Endothelial cell of hepatic sinusoid (primary cell): ENCODE data around the gene ENTHD1.
"Not testable (repeated sequence)": the region's sequence is repeated elsewhere in the genome, so short reads cannot be mapped to it uniquely, and the experiment has no call there.

Experiments used
- in situ Hi-C: cut with HindIII; loops from 2 replicates; pipeline ENCODE4 v1.10.0; 2017; ENCODE audit warnings: low sequenced_read_pairs

ENTHD1 gene

GRCh38 chr22:39925909-39926679, 32.5 kb upstream of the ENTHD1 start:
- in situ Hi-C loops: no loop called here

GRCh38 chr22:39925273-39925672, 31.7 kb upstream of the ENTHD1 start:
- in situ Hi-C loops: no loop called here

- in situ Hi-C loops: loop anchor here (5.0 kb wide), 3 partner anchors 48 to 98 kb away; no protein-coding TSS in a partner anchor
Measured at GRCh38 chr22:39924286-39924685, 30.7 kb upstream of the ENTHD1 start.

GRCh38 chr22:39923696-39924095, 30.1 kb upstream of the ENTHD1 start:
- in situ Hi-C loops: loop anchor here (5.0 kb wide), 3 partner anchors 49 to 99 kb away; no protein-coding TSS in a partner anchor

GRCh38 chr22:39920134-39920743, 26.7 kb upstream of the ENTHD1 start:
- in situ Hi-C loops: loop anchor here (5.0 kb wide), 3 partner anchors 52 to 102 kb away; no protein-coding TSS in a partner anchor

- in situ Hi-C loops: no loop called here
Measured at GRCh38 chr22:39917776-39918495, 24.4 kb upstream of the ENTHD1 start.

GRCh38 chr22:39917197-39917643, 23.7 kb upstream of the ENTHD1 start:
- in situ Hi-C loops: no loop called here

GRCh38 chr22:39916496-39916895, 22.9 kb upstream of the ENTHD1 start:
- in situ Hi-C loops: no loop called here

- in situ Hi-C loops: no loop called here
Measured at GRCh38 chr22:39915295-39915726, 21.8 kb upstream of the ENTHD1 start.

GRCh38 chr22:39914584-39914983, 21.0 kb upstream of the ENTHD1 start:
- in situ Hi-C loops: no loop called here

- in situ Hi-C loops: no loop called here
Measured at GRCh38 chr22:39913886-39914285, 20.3 kb upstream of the ENTHD1 start.

- in situ Hi-C loops: no loop called here
Measured at GRCh38 chr22:39913321-39913720, 19.8 kb upstream of the ENTHD1 start.

- in situ Hi-C loops: no loop called here
Measured at GRCh38 chr22:39910876-39911613, 17.5 kb upstream of the ENTHD1 start.

- in situ Hi-C loops: no loop called here
Measured at GRCh38 chr22:39908737-39909136, 15.2 kb upstream of the ENTHD1 start.

- in situ Hi-C loops: no loop called here
Measured at GRCh38 chr22:39908136-39908535, 14.6 kb upstream of the ENTHD1 start.

GRCh38 chr22:39907605-39908097, 14.1 kb upstream of the ENTHD1 start:
- in situ Hi-C loops: no loop called here

GRCh38 chr22:39907047-39907446, 13.5 kb upstream of the ENTHD1 start:
- in situ Hi-C loops: no loop called here

GRCh38 chr22:39906207-39906606, 12.6 kb upstream of the ENTHD1 start:
- in situ Hi-C loops: no loop called here

- in situ Hi-C loops: no loop called here
Measured at GRCh38 chr22:39905687-39906086, 12.1 kb upstream of the ENTHD1 start.

GRCh38 chr22:39904862-39905261, 11.3 kb upstream of the ENTHD1 start:
- in situ Hi-C loops: no loop called here

- in situ Hi-C loops: not testable (repeated sequence)
Measured at GRCh38 chr22:39904024-39904423, 10.5 kb upstream of the ENTHD1 start.
